ENCODE measurements around the gene MAPK8IP2. TPM values are rescaled to one million over a fixed set of nuclear protein-coding genes. Genes with fewer than 3 reads are reported as not detected.

MAPK8IP2 gene
- total RNA-seq: 0.32 and 0.43 TPM in 2 replicates

DNA sequence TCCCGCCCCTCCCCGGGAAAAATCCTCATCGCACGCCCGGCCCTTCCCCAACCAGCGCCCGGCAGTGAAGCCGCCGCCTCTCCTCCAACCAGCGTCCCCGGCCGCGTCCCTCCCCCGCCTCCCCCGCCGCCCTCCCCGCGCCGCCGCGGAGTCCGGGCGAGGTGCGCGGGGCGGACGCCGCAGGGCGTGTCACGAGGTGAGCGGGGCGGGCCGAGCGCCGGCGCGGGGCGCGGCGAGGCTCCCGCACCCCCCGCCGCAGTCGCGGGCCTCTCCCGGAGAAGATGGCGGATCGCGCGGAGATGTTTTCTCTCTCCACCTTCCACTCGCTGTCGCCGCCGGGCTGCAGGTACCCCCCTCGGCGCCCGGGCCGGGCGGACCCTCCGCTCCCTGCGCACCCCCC lies at the start of gene MAPK8IP2:
Gene MAPK8IP2, plus strand, starts transcription at position 256 of the 400 bp plus-strand sequence. Its CDS starts 26 bp downstream, at position 282.
- peak within 1 kb of the TSS; percentile 21 for H3K4me3 ChIP-seq (ENCODE audit: low read depth, low read length)
- no peak for TF ChIP-seq CTCF (IDR thresholded peaks at IDR 0.05; ENCODE audit: insufficient read depth, low read depth, low read length)
- no peak for DNase-seq (ENCODE audit: low read depth)

DNA sequence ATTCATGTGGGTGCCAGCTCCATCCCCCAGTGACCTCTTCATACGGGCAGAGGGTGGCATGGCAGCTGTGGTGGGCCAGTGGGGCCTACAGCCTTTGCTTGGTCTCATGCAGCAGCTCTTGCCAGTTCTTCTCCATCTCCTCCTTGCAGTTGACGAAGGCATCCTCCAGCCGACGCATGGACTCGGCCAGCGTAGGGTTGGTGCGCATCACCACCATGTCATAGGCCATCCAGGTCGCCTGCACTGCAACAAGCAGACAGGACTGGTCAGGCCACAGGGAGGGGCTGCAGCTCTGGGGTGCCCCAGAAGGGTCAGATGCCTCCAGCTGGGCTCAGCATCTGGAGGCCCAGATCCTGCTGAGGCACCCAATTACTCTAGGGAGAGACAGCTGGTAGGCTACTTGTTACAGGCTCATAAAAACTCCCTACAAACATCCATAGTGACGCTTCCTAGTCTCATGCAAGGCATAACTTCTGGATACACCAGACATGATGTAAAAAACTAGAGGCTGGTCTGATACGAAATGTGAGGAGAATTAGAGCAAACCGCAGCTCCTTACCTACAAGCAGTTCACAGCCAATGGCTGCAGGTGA lies 49.3 kb upstream of the MAPK8IP2 start:
- no peak overlapping the region for H3K4me3 ChIP-seq (ENCODE audit: low read depth, low read length)
- no peak for TF ChIP-seq CTCF (IDR thresholded peaks at IDR 0.05; ENCODE audit: insufficient read depth, low read depth, low read length)
- DNase-seq (ENCODE audit: low read depth): peak; percentile 38

- no peak for TF ChIP-seq CTCF (IDR thresholded peaks at IDR 0.05; ENCODE audit: insufficient read depth, low read depth, low read length)
- H3K4me3 ChIP-seq (ENCODE audit: low read depth, low read length): no peak overlapping the region
- no peak for DNase-seq (ENCODE audit: low read depth)
Observed at GRCh38 chr22:50553310-50553709, 47.3 kb upstream of the MAPK8IP2 start.

- no peak for TF ChIP-seq CTCF (IDR thresholded peaks at IDR 0.05; ENCODE audit: insufficient read depth, low read depth, low read length)
- DNase-seq (ENCODE audit: low read depth): no peak
- no peak overlapping the region for H3K4me3 ChIP-seq (ENCODE audit: low read depth, low read length)
Observed at GRCh38 chr22:50556703-50557102, 43.9 kb upstream of the MAPK8IP2 start.

DNA sequence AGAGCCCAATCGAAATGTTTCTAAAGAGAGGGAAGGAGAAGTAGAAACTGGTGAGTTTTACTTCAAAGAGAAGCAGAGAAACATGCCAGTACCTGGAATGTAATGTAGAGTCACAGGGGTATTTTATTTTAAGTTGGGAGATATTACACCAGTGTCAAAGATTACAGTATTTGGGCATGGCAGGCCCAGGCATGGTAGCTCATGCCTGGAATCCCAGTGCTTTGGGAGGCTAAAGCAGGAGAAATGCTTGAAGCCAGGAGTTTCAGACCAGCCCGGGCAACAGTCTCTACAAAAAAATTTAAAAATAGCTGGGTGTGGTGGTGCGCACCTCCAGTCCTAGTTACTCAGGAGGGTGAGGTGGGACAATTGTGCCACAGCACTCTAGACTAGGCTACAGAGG lies 40.6 kb upstream of the MAPK8IP2 start:
- no peak for TF ChIP-seq CTCF (IDR thresholded peaks at IDR 0.05; ENCODE audit: insufficient read depth, low read depth, low read length)

DNA sequence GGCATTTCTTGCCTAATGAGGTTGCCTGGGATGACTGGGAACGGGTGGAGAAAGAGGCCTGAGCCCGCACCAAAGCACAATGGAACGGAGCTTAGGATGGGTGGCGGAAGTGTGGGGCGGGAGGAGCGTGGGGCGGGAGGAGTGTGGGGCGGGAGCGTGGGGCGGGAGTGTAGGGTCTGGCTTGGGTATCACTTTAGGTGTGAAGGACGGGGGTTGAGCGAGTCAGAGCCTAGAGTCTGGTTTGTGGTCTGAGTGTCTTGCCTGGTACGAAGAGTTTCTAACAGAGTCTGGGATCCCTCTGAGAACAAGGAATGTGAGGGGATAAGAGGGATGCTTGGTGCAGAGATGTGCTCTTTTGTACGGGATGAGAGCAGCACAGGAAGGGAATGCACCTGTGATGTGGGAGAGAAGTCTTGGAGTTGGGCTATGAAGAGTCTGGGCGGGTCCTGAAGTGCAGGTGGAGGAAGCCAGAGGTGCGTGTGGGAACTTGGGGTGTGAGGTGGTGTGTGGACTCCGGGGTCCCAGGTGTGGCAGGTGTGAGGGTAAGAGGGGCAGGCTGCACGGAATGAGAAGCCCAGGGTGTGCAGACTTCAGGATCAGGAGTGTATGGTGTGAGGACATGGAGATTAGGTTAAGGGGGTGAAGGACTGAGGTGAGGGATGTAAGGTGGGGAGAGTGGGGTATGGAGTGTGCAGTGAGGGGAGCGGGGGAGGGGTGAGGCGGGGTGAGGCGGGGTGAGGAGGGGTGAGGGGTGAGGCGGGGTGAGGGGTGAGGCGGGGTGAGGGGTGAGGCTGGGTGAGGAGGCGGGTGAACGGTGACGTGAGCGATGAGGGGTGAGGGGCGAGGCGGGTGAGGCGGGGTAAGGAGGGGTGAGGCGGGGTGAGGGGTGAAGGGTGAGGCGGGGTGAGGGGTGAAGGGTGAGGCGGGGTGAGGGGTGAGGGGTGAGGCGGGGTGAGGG lies 38.9 kb upstream of the MAPK8IP2 start:
- H3K4me3 ChIP-seq (ENCODE audit: low read depth, low read length): no peak overlapping the region
- no peak for TF ChIP-seq CTCF (IDR thresholded peaks at IDR 0.05; ENCODE audit: insufficient read depth, low read depth, low read length)
- no peak for DNase-seq (ENCODE audit: low read depth)

More for the DNA sequence above, 40.6 kb upstream of the MAPK8IP2 start:
- no peak for DNase-seq (ENCODE audit: low read depth)
- no peak overlapping the region for H3K4me3 ChIP-seq (ENCODE audit: low read depth, low read length)
